Brain microvascular endothelial cell (primary cell): ENCODE results near the gene OR52E6.

ENCODE experiments used
- DNase-seq: peaks from one replicate; pipeline ENCODE4 v3.0.0-alpha.2; 2020
- H3K27ac ChIP-seq: fragments of 250-450 bp; sonication (Bioruptor Pico); 2 replicates; pipeline ENCODE4 v1.5.1; 2020; ENCODE audit warnings: mild to moderate bottlenecking, moderate library complexity
- H3K27me3 ChIP-seq: fragments of 250-450 bp; sonication (Bioruptor Pico); replicated peaks from 2 replicates; pipeline ENCODE4 v1.5.1; 2020; ENCODE audit warnings: mild to moderate bottlenecking
- H3K36me3 ChIP-seq: fragments of 250-450 bp; sonication (Bioruptor Pico); replicated peaks from 2 replicates; pipeline ENCODE4 v1.5.1; 2020; ENCODE audit warnings: mild to moderate bottlenecking
- H3K4me3 ChIP-seq: 2 replicates; pipeline ENCODE4 v1.5.1; 2011; ENCODE audit warnings: low read depth, mild to moderate bottlenecking, control low read depth, low read length, moderate library complexity
- in situ Hi-C: cut with HindIII; loops from 2 replicates; pipeline ENCODE4 v1.10.0; 2017; ENCODE audit warnings: low sequenced_read_pairs, low pct_ligation_motif_present
- TF ChIP-seq, protein P1 (sequence below): IDR thresholded peaks from 2 replicates; pipeline ENCODE4 v1.5.1; 2011; ENCODE audit warnings: low read depth, mild to moderate bottlenecking, moderate library complexity, low read length, control low read depth, inconsistent platforms; ENCODE audit errors: missing control alignments

The OR52E6 gene

DNA sequence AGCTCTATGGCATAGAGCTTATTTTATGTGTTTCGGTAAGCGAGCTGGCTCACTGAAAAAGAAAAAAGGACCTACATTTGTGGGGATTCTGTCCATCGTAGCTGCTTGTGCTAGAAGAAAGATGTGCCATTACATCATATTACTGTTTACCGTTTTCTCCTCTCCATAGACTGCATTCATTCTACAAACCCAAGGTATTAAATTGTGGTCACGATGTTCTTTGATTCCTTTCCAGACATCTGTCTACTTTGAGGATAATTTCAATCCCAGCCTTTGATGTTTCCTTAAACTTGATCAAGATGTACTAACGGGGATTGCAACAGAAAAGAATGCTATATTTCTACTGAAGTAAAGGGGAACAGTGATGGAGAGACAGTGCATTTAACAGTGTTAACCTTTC lies 45.2 kb downstream of the OR52E6 start:
- no peaks in the 10 kb centered on the region for H3K36me3 ChIP-seq

DNA sequence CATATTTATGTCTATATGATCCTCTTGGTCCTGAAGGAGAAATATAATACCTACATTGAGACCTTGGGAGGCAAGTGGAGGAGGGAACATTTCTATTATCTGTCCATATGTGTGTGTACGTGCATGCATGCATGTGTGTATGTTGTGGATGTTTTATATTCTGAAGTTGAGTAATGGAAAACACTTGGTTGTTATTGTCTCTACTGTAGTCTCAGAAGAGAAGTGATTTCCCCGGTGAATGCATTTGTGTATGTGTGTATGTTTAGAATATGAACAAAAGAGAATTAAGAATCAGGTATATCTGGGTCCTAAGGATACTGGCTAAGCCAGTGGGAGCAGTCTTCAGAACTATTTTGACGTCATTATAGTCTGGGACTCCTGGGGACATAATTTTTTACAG lies 50.5 kb downstream of the OR52E6 start, which contains the start of gene OR52N1:
Gene OR52N1, minus strand, starts transcription at position 101 of the 400 bp plus-strand sequence. CDS start 2,449 bp downstream, outside the sequence.
- TF ChIP-seq, protein P1, sequence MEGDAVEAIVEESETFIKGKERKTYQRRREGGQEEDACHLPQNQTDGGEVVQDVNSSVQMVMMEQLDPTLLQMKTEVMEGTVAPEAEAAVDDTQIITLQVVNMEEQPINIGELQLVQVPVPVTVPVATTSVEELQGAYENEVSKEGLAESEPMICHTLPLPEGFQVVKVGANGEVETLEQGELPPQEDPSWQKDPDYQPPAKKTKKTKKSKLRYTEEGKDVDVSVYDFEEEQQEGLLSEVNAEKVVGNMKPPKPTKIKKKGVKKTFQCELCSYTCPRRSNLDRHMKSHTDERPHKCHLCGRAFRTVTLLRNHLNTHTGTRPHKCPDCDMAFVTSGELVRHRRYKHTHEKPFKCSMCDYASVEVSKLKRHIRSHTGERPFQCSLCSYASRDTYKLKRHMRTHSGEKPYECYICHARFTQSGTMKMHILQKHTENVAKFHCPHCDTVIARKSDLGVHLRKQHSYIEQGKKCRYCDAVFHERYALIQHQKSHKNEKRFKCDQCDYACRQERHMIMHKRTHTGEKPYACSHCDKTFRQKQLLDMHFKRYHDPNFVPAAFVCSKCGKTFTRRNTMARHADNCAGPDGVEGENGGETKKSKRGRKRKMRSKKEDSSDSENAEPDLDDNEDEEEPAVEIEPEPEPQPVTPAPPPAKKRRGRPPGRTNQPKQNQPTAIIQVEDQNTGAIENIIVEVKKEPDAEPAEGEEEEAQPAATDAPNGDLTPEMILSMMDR, result no peak
- in situ Hi-C loops, result no loop called here
- H3K36me3 ChIP-seq, result no peaks in the 10 kb centered on the region
- no peaks in the 10 kb centered on the region for H3K27me3 ChIP-seq
- H3K27ac ChIP-seq, result no peak within 1 kb of the TSS
- no peak within 1 kb of the TSS for H3K4me3 ChIP-seq
- DNase-seq, result no peak

More for the DNA sequence above, 45.2 kb downstream of the OR52E6 start:
- in situ Hi-C loops, result no loop called here
- no peak overlapping the region for H3K27ac ChIP-seq
- TF ChIP-seq, protein P1, result no peak
- DNase-seq, result no peak
- H3K27me3 ChIP-seq, result no peaks in the 10 kb centered on the region
- no peak overlapping the region for H3K4me3 ChIP-seq
